ENCODE data around the gene DNAH11.

- TF ChIP-seq CTCF (IDR thresholded peaks at IDR 0.05) (no peak), REST (IDR thresholded peaks at IDR 0.05; ENCODE audit: insufficient read depth in 1 of 2, low read depth in 2 of 2, low read length in 1 of 2) (no peak), POLR2AphosphoS5 (IDR thresholded peaks at IDR 0.05; ENCODE audit: low read depth, low read length) (no peak), TCF7L2 (IDR thresholded peaks at IDR 0.05; ENCODE audit: low read depth, low read length) (no peak)
Observed at GRCh38 chr7:21616796-21617436, 74.1 kb downstream of the DNAH11 start.

All from Panc1 (cell line).